Prostate gland (tissue), 2 donors: ENCODE data around the gene STMP1.
A peak's percentile ranks its signal among the peaks of the same experiment; 100 is the strongest.

Source experiments
- CTCF ChIP-seq, 4 experiments: fragments of 200-600 bp in 2 of 4; fragments of 450-650 bp in 2 of 4; sonication (generic) in 2 of 4; IDR thresholded peaks; 1 replicate in 3 of 4; 2 replicates in 1 of 4; pipeline ENCODE4 v1.5.1; 2016 to 2019; ENCODE audit warnings: antibody characterized with exemption in 4 of 4, mild to moderate bottlenecking in 2 of 4, moderate library complexity in 2 of 4
- POLR2A ChIP-seq: fragments of 450-650 bp; IDR thresholded peaks from one replicate; pipeline ENCODE4 v1.6.1; 2016; ENCODE audit warnings: antibody characterized with exemption, mild to moderate bottlenecking
- POLR2AphosphoS5 ChIP-seq: sonication (generic); formaldehyde crosslinking; IDR thresholded peaks from one replicate; pipeline ENCODE4 v1.6.1; 2017; ENCODE audit warnings: antibody characterized with exemption

- TF ChIP-seq CTCF (IDR thresholded peaks at IDR 0.05) (peak; percentile 33 to 77 (median 65)), POLR2A (no peak), POLR2AphosphoS5 (peak; percentile 7)
These were observed 41.1 kb upstream of the STMP1 start for GRCh38 chr7:135620980-135621850.
